Measurements from ENCODE around the gene ZBED6.
"Not testable (repeated sequence)": the region's sequence is repeated elsewhere in the genome, so short reads cannot be mapped to it uniquely, and the experiment has no call there.

The ZBED6 gene

GRCh38 chr1:203795441-203796235, at the start of gene ZBED6, which contains the start of gene ZC3H11A:
ZBED6 (plus strand) TSS chr1:203795623; CDS start chr1:203797523, 1,900 bp downstream.
ZC3H11A (plus strand) TSS chr1:203795623; CDS start chr1:203817071, 21,448 bp downstream.
- H2AFZ ChIP-seq (ENCODE audit: low read depth, low read length): peak within 1 kb of the TSS; percentile 85
- TF ChIP-seq CTCF (IDR thresholded peaks at IDR 0.05; ENCODE audit: low read depth, low read length): no peak
- TF ChIP-seq EZH2phosphoT487 (IDR thresholded peaks at IDR 0.05; ENCODE audit: low read depth): no peak
- H3K4me1 ChIP-seq (ENCODE audit: low read length): peaks cover 23% of the 10 kb centered on the region
- H3K9me3 ChIP-seq (ENCODE audit: insufficient read depth, low read length): no peaks in the 10 kb centered on the region
- H3K4me2 ChIP-seq (ENCODE audit: low read length): peak within 1 kb of the TSS; percentile 83
- peak within 1 kb of the TSS; percentile 82 for H3K4me3 ChIP-seq (ENCODE audit: low read length)
- H3K27me3 ChIP-seq (ENCODE audit: low read depth, low read length): no peaks in the 10 kb centered on the region
- peaks cover 51% of the 10 kb centered on the region for H3K79me2 ChIP-seq (ENCODE audit: low read length)
- peaks cover 40% of the 10 kb centered on the region for H4K20me1 ChIP-seq (ENCODE audit: insufficient read depth, low read length)
- H3K27ac ChIP-seq (ENCODE audit: low read length): peak within 1 kb of the TSS; percentile 84
- peak within 1 kb of the TSS; percentile 96 for H3K9ac ChIP-seq (ENCODE audit: low read length)
- peaks cover 37% of the 10 kb centered on the region for H3K36me3 ChIP-seq (replicated peaks; ENCODE audit: low read depth, low read length)

- Histone ChIP-seq H3K4me3 (ENCODE audit: low read length) (no peak overlapping the region), H3K9me3 (ENCODE audit: insufficient read depth, low read length) (no peaks in the 10 kb centered on the region), H3K27ac (ENCODE audit: low read length) (no peak overlapping the region), H3K36me3 (replicated peaks; ENCODE audit: low read depth, low read length) (no peaks in the 10 kb centered on the region), H3K79me2 (ENCODE audit: low read length) (no peaks in the 10 kb centered on the region), H4K20me1 (ENCODE audit: insufficient read depth, low read length) (no peaks in the 10 kb centered on the region), H3K9ac (ENCODE audit: low read length) (no peak overlapping the region), H3K27me3 (ENCODE audit: low read depth, low read length) (peaks cover 10% of the 10 kb centered on the region; the same call in 1 of the 2 replicates), H3K4me2 (ENCODE audit: low read length) (no peak overlapping the region), H3K4me1 (ENCODE audit: low read length) (peaks cover 14% of the 10 kb centered on the region), H2AFZ (ENCODE audit: low read depth, low read length) (no peak overlapping the region)
- TF ChIP-seq CTCF (IDR thresholded peaks at IDR 0.05; ENCODE audit: low read depth, low read length): no peak
- TF ChIP-seq EZH2phosphoT487 (IDR thresholded peaks at IDR 0.05; ENCODE audit: low read depth): no peak
These were observed 49.1 kb upstream of the ZBED6 start for GRCh38 chr1:203746281-203746680.

GRCh38 chr1:203751051-203751450, 44.4 kb upstream of the ZBED6 start:
- H3K4me1 ChIP-seq (ENCODE audit: low read length): peaks cover 20% of the 10 kb centered on the region
- no peaks in the 10 kb centered on the region for H3K27me3 ChIP-seq (ENCODE audit: low read depth, low read length)
- H3K9me3 ChIP-seq (ENCODE audit: insufficient read depth, low read length): no peaks in the 10 kb centered on the region
- H4K20me1 ChIP-seq (ENCODE audit: insufficient read depth, low read length): no peaks in the 10 kb centered on the region
- no peaks in the 10 kb centered on the region for H3K79me2 ChIP-seq (ENCODE audit: low read length)
- no peak overlapping the region for H3K4me3 ChIP-seq (ENCODE audit: low read length)
- no peak for TF ChIP-seq CTCF (IDR thresholded peaks at IDR 0.05; ENCODE audit: low read depth, low read length)
- TF ChIP-seq EZH2phosphoT487 (IDR thresholded peaks at IDR 0.05; ENCODE audit: low read depth): no peak
- no peak overlapping the region for H3K9ac ChIP-seq (ENCODE audit: low read length)
- H3K4me2 ChIP-seq (ENCODE audit: low read length): no peak overlapping the region
- no peaks in the 10 kb centered on the region for H3K36me3 ChIP-seq (replicated peaks; ENCODE audit: low read depth, low read length)
- no peak overlapping the region for H2AFZ ChIP-seq (ENCODE audit: low read depth, low read length)
- H3K27ac ChIP-seq (ENCODE audit: low read length): no peak overlapping the region

- not testable (repeated sequence) for H3K27ac ChIP-seq (ENCODE audit: low read length); H2AFZ ChIP-seq (ENCODE audit: low read depth, low read length); H3K9me3 ChIP-seq (ENCODE audit: insufficient read depth, low read length); H3K4me2 ChIP-seq (ENCODE audit: low read length); H3K9ac ChIP-seq (ENCODE audit: low read length); H3K79me2 ChIP-seq (ENCODE audit: low read length); H4K20me1 ChIP-seq (ENCODE audit: insufficient read depth, low read length); H3K4me3 ChIP-seq (ENCODE audit: low read length); H3K27me3 ChIP-seq (ENCODE audit: low read depth, low read length); H3K36me3 ChIP-seq (replicated peaks; ENCODE audit: low read depth, low read length)
- peaks cover 20% of the 10 kb centered on the region for H3K4me1 ChIP-seq (ENCODE audit: low read length)
These were observed 43.6 kb upstream of the ZBED6 start for GRCh38 chr1:203751618-203752361.
